Measurements from ENCODE around the gene UBE3C.
"Not testable (repeated sequence)": the region's sequence is repeated elsewhere in the genome, so short reads cannot be mapped to it uniquely, and the experiment has no call there.

The UBE3C gene

DNA sequence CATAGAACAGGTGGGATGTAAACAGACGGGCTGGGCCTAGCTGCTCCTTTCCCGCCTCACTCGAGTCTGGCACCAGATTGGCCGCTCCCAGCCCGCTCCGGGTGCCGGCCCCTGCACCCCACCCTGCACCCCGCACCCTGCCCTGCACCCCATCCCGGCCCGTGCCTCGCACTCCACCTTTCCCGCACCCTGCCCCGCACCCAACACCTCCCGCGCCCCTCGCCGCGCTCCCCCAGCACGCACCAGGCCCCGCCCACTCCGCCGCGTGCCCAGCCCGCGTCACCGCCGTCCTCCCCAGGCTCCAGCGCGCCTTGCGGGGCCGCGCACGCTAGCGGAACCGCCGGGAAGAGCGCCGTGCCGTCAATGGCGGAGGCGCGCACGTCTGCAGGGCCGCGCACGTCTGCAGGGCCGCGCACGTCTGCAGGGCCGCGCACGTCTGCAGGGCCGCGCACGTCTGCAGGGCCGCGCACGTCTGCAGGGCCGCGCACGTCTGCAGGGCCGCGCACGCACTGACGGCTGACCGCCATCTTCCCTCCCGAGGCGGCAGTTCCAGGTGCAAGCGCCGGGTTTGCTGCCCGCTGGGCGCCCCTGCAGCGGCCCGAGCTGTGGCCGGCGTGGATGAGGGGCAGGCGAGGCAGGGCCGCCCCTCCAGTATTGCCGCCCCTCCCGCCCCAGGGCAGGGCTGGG lies at the start of gene UBE3C:
TSS of gene UBE3C (plus strand) at position 503 of the 687 bp plus-strand sequence. CDS start 347 bp downstream, outside the sequence.
- peak in 55 of 56 donors; percentile 11 to 90 (median 79) for DNase-seq

DNA sequence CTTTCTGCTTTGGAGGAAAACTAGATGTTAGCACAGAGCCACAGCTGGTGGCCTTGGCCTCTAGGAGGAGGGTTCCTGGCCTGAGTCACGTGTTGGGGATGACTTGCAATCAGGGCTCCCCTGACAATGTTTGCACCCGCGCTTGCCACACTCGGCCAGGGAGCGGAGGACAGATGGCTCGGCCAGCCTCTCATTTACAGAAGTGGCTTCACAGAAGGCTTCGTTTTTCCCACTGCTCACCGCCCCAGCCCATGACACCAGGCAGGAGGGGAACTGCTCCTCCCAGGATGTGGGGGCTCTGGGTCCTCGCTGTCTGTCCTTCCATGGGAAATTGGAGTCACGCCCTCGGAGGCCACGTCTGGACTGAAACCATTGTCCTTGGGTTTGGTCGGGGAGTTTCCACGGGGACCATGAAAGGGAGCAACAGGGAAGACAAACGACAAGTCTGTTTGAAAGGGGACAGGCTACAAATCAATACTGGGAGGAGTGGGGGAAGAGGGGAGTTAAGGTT lies 49.6 kb upstream of the UBE3C start:
- DNase-seq, result no peak

DNA sequence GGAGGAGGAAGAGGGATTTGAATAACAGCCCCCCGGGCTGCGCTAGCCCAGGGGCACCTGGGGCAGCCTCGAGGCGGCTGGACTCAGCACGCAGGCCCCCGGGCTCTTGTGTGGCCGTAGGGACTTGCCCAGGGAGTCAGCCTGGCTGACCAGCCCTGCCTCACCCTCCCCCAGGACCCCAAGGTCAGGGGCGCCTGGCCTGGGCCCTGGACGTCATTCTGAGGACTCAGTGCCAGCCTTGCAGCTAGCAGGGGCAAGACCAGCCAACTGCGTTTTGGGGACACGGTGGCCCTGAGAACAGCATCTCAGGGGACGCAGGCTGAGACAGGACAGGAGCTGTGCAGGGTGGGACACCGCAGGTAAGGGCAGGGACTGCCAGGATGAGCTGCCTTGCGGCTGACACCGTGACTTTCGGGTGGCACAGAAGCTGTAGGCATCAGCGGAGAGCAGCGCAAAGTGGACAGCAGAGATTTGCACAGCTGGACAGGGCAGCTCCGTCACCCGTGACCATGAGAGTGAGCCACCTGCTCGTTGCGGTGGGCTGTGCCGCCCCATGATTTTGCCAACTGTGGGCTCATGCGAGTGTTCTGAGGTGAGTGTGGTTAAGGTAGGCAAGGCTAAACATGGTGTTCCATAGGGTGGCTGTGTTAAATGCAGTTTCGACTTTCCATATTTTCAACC lies 48.1 kb upstream of the UBE3C start:
- no peak for DNase-seq

DNA sequence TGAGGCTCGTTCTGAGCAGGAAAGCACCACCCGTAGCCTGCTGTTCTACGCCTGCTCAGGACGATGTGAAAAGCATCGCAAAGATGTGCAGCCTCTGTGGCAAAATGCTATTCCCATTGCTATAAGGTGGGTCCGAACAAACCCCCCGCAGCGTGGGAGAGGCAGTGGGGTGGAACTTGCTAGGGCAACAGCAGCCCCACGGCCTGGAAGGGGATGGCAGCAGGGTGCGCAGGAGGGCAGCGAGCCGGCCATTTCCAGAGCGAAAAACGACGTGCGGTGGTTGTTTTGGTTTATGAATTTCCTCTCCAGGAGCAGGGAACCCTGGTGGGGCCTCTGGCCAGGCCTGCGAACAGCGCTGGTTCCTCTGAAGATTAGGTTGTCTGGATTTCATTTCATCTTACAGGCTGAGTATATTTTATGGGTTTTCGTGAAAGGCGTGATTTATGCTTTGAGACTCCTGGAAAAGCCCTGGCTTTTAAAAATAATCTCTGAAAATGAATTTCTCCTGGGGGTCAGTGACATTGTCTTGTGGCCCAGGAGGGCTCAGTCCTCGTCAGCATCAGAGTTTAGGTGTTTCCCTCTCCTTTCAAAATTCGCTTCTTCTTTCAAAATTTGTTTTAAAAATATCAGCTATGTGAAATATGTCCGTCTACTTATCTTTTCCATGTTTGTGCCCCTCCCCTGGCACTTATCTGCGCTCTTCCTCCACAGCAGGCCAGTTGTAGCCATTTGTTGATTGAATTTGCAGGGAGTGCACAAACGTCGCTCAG lies 42.3 kb upstream of the UBE3C start:
- no peak for DNase-seq

DNA sequence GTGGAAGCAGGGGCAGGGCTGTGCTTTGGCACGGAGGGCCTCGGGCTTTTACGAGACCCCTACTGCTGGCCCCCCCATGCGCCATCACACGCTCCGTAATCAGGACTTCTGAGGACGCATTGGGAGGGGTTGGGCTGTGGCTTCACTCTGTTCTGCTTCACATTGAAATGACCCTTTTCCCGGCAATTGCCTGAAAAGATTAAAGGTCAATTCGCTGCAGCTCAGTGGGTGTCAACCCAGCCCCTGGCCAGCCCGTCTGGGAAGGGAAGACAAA lies 41.7 kb upstream of the UBE3C start:
- DNase-seq, result no peak

DNA sequence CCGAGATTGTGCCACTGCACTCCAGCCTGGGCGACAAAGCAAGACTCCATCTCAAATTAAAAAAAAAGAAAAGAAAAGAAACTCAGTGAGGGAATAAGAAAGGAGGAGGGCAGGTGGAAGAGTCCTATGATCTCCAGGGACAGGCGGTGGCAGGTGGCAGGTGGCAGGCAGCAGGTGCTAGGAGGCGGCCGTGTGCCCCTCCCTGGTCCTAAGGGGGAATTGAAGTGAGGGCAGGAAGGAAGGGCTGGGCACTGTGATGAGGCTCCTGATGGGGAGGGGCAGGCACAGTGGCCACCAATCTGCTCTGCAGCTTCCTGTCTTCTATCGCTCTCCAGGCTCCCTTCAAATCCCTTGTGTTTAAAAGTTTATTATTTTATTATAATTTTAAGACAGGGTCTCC lies 41.2 kb upstream of the UBE3C start:
- DNase-seq, result no peak

DNA sequence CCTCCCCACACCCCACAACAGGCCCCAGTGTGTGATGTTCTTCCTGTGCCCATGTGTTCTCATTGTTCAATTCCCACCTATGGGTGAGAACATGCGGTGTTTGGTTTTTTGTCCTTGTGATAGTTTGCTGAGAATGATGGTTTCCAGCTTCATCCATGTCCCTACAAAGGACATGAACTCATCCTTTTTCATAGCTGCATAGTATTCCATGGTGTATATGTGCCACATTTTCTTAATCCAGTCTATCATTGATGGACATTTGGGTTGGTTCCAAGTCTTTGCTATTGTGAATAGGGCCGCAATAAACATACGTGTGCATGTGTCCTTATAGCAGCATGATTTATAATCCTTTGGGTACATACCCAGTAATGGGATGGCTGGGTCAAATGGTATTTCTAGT lies 38.7 kb upstream of the UBE3C start:
- not testable (repeated sequence) for DNase-seq

DNA sequence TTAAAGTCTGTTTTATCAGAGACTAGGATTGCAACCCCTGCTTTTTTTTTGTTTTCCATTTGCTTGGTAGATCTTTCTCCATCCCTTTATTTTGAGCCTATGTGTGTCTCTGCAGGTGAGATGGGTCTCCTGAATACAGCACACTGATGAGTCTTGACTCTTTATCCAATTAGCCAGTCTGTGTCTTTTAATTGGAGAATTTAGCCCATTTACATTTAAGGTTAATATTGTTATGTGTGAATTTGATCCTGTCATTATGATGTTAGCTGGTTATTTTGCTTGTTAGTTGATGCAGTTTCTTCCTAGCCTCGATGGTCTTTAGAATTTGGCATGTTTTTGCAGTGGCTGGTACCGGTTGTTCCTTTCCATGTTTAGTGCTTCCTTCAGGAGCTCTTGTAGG lies 35.1 kb upstream of the UBE3C start:
- DNase-seq, result not testable (repeated sequence)

DNA sequence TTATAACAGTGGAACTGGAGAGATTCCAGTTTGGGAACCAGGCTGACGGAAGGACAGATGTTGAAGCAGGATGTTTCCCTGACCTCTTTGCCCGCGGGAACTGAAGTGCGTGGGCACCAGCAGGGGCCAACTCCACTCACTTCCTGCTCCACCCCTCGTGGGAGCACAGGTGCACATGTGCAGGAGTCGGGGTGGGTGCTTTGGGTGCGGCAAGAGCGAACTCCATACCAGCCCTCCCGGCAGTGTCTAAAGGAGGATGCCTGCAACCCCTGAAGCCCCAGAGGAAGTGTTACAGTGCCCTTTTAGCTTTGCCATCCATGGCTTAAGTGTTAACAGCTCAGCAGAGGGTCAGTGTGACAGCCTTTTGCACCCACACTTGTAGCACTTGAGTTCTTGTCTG lies 27.4 kb upstream of the UBE3C start:
- no peak for DNase-seq

DNA sequence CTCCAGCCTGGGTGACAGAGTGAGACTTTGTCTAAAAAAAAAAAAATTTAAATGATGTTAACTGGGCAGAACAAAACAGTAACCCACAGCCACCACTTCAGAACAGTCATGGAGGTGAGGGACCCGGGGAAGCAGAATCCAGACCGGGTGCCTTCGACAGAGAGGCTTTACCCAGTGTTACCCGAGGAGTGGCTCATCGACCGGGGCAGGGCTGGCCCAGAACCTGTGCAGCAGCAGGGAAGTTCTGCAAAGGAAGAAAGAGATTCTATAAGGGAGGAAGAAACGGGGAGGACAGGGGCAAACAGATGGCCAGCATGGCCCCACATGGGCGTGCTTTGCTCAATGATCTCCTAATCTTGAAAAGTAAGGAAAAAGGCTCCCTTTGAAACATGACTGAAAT lies 26.0 kb upstream of the UBE3C start:
- DNase-seq, result no peak

DNA sequence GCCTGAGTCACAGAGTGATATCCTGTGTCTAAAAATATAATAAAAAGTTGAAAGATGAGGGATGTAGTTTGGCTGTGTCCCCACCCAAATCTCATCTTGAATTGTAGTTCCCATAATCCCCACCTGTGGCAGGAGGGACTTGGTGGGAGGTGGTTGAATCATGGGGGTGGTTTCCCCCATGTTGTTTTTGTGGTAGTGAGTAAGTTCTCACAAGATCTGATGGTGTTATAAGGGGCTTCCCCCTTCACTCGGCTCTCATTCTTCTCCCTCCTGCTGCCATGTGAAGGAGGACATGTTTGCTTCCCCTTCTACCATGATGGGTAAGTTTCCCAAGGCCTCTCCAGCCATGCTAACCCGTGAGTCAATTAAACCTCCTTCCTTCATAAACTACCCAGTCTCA lies 25.1 kb upstream of the UBE3C start:
- no peak for DNase-seq

DNA sequence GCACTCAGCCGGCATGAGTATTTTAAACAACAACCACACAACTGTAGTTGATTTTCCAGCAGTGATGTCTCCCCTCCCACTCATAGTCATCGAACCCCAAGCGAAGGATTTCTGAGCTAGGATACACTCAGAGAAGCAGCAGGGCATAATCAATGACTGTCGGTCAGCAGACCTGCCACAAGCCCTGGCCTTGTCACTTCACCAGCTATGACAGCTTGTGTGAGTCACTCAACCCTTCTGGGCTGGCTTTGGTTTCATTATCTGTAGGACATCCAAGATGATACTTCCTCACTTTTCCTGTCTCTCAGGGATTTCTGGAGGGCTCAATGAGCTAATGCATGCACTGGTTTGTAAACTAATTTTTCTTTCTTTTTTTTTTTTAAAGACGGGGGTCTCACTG lies 22.0 kb upstream of the UBE3C start:
- DNase-seq, result no peak

DNA sequence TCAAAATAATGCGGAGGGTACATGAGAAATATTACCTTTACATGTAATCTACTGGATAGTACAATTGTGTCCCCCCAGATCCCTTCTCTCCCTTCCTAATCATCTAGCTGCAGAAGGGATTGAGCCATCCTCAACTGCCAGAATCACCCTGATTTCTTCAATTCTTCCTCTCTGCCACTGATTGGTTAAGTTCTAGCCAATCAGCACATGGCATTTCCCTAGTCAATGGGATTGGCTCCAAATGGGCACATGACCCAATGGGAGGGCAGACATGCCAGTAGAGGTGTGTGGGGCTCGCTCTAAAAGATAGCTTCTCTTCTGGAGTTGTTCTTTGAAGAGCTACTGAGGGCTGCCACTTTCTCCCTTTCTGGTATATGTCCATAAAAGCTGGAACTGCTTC lies 20.9 kb upstream of the UBE3C start:
- DNase-seq, result no peak

DNA sequence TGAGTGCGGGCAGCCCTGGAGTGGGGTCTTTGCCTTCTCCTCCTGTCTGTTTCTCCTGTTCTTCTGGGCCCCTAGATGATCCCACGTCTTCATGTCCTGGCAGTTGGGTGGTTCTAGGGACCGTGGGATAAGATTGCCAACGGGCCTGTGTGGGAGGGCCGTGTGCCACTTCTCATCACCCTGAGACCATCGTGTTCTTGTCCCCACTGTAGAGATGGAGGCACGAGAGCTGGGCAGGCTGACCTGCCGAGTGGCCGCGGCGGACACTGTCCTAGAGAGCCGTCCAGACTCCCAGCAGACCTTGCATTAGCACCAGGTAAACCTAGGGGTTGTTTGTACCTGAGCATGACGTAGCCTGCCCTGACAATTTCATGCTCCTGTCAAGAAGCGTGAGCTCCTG lies 18.5 kb upstream of the UBE3C start:
- no peak for DNase-seq

DNA sequence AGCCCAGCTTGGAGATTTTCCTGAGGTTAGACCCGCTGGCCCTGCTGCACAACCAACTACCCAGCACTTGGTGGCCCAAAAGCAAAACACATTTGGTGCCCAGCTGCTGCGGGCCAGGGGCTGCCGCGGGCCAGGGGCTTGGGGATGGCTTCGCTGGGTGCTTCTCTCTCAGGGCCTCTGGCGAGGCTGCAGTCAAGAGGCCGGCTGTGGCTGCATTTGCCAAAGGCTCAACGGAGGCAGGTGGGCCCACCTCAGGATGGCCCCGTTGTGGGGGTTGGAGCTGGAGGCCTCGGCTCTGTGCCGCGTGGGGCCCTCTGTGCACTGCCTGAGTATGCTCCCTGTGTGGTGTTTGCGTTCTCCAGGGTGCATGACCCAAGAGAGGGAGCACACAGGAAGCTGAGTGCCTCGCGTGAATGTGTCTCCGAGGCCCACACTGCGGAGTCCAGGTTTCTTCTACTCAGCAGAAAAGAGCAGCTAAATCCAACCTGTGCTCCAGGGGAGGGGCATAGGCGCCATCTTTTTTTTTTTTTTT lies 17.5 kb upstream of the UBE3C start:
- DNase-seq, result no peak

DNA sequence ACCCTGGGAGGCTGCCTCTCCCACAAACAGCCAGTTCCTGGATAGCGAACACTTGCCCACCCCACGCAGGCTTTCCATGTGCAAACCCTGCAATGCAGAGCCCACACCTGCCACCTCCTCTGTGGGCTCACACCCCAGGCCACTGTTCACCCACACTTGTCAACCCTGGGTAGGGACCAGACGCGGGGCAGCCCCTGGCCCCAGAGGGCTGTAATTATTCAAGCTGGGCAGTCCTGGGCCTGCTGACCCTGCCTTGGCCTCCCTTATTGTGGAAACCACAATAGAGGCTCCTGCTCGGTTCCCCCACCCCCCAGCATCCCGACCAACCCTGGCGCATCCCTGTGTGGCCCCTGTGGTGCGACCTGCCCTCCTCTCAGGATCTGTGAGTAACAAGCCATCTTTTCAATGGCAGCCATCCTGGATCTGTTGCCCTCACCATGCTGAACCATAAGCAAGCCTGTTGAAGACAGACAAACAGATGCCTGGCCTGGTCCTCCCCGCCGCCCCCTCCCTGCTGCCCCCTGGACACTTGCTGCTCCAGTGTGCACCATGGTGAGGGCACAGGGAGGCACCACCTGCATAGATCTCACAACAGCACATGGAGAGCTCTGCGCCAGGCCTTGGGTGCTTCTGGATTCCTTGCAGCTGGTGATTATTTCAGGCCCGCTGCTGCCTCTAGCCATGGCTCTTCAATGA lies 15.8 kb upstream of the UBE3C start:
- DNase-seq, result no peak

DNA sequence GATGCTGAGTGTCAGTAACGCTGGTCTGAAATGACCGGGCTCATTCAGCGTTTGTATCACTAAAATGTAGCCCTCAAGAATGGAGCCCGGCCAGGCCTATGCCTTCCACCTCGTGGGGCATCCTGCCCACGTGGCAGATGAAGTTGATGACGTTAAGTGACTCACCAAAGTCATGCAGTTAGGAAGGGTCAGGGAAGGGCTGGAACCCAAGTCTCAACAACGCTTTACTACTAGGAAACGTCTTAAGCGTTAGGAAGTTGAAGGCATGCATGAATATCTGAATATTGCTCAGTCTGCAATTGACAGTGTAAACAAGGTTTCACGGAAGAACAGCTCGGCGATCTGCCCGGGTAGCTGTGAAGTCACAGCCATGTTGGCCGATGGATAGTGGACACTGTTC lies 14.0 kb upstream of the UBE3C start:
- DNase-seq, result no peak

DNA sequence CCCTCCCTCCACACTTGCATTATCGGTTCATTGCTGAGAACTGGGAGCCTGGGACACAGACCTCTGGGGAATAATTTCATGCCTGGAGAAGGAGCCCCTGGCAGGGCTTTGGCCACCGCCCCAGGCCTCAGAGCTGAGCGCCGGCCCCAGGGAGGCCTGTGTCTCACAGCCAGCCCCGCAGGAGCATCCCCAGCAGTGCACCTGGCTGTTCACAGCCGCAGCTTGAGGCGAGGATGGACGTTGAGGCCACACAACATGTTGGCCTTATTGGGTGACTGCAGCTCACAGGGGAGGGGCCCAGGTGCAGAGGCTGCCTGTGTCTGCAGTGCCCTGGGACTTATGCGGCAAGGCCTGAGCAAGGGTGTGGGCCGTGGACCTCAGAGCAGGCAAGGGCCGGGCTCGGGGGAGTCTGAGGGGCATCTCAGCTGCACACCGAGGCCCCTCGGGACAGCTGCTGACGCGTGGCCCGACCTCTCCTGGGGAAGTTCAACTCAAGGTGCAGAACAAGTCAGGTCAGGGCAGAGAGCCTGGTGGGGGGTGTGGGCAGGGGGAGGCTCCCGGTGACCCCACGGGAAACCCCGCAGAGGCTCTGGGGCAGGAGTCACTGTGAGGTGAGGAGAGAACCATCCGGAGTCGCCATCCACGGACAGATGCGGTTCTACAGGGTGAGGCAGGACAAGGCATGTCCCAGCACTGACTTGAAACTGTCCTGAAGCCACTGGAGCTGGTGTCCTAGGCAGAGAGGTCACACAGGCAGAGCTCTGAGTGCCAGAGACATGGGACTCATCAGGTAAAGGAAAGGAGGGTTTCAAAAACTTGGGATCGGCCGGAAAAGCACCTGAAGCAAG lies 13.1 kb upstream of the UBE3C start:
- no peak for DNase-seq

DNA sequence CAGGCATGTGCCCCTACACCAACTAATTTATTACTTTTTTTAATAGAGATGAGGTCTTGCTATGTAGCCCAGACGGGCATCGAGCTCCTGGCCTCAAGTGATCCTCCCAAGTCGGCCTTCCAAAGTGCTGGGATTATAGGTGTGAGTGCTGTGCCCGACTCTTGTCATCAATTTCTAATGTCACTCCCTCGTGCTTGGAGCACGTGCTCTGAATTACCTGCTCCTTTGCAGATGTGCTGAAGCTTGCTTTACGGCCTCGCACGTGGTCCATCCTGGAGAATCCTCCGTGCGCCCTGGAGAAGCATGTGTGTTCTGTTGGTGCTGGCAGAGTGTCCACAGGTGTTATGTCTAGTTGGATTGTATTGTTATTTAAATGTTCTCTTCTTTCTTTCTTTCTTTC lies 11.8 kb upstream of the UBE3C start:
- DNase-seq, result no peak

DNA sequence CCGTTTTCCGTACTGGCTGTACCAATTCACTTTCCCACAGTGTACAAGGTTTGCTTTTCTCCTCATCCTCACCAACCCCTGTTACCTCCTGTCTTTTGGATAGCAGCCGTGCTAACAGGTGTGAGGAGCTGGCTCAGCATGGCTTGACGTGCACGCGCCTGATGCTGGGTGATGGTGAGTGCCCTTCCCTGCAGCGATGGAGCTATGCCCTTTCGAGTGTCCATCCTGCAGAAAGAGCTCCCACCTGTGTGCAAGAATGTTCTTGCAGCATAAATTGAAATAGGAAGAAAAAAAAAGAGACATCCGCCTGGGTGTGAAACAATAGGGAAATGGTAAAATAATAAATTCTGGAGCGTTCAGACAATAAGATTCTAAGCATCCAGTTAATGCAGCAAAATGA lies 9.5 kb upstream of the UBE3C start:
- DNase-seq, result no peak
